ENCODE data around the gene WNT6. TPM values are rescaled to one million over a fixed set of nuclear protein-coding genes. Genes with fewer than 3 reads are reported as not detected.
"Not testable (repeated sequence)": the region's sequence is repeated elsewhere in the genome, so short reads cannot be mapped to it uniquely, and the experiment has no call there.

The WNT6 gene
- total and polyA plus RNA-seq, 12 donors, result 0.15 to 3.0 (median 0.75) TPM

DNA sequence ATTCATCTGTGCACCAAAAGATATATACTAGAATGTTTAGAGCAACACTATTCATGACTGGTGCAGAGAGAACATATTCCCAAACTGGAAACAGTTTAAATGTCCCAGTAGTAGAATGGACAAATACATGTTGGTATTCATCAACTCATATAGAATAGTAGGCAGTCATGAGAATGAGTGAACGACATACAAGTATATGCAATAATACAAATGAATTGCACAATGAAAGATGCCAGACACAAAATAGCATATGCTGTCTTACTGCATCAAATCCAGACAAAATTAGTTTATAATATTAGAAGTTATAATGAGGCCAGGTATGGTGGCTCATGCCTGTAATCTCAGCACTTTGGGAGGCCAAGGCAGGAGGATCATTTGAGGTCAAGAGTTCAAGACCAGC is 19.7 kb upstream of the WNT6 start:
- peaks cover 0 to 14% (median 0%) of the 10 kb centered on the region in 9 donors for H3K4me1 ChIP-seq
- ATAC-seq (no peak), DNase-seq (no peak)
- H3K9me3 ChIP-seq, result peaks cover 0 to 34% (median 5%) of the 10 kb centered on the region in 11 donors
- H3K27ac ChIP-seq, result no peak overlapping the region
- intact Hi-C loops (cut with DNase I), result loop anchor here in 2 of 10 donors (10.0 kb wide), 2 partner anchors 115 to 125 kb away; partner anchors contain the start of gene TTLL4 (in 1 of the 2)
- H3K36me3 ChIP-seq, result no peaks in the 10 kb centered on the region
- no peak overlapping the region for H3K4me3 ChIP-seq
- TF ChIP-seq, protein P1, sequence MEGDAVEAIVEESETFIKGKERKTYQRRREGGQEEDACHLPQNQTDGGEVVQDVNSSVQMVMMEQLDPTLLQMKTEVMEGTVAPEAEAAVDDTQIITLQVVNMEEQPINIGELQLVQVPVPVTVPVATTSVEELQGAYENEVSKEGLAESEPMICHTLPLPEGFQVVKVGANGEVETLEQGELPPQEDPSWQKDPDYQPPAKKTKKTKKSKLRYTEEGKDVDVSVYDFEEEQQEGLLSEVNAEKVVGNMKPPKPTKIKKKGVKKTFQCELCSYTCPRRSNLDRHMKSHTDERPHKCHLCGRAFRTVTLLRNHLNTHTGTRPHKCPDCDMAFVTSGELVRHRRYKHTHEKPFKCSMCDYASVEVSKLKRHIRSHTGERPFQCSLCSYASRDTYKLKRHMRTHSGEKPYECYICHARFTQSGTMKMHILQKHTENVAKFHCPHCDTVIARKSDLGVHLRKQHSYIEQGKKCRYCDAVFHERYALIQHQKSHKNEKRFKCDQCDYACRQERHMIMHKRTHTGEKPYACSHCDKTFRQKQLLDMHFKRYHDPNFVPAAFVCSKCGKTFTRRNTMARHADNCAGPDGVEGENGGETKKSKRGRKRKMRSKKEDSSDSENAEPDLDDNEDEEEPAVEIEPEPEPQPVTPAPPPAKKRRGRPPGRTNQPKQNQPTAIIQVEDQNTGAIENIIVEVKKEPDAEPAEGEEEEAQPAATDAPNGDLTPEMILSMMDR (IDR thresholded peaks at IDR 0.05), result no peak
- whole genome bisulfite sequencing, 2 donors, result 83 to 86% methylated on average over 1 of the region's 1 CpG
- peaks cover 0 to 26% (median 9%) of the 10 kb centered on the region in 7 donors for H3K27me3 ChIP-seq

DNA sequence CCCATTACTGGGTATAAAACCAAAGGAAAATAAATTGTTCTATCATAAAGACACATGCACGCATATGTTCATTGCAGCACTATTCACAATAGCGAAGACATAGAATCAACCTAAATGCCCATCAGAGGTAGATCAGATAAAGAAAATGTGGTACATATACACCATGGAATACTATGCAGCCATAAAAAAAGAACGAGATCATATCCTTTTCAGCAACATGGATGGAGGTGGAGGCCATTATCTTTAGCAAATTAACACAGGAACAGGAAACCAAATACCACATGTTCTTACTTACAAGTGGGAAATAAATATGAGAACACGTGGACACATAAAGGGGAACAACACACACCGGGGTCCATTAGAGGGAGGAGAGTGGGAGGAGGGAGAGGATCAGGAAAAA is 15.3 kb upstream of the WNT6 start:
- DNase-seq, ATAC-seq, H3K4me3 ChIP-seq, H3K36me3 ChIP-seq, H3K27ac ChIP-seq, H3K4me1 ChIP-seq, H3K9me3 ChIP-seq: not testable (repeated sequence)
- intact Hi-C loops (cut with DNase I), result loop anchor here in 1 of 10 donors (10.0 kb wide), 1 partner anchor 120 kb away; no protein-coding TSS in a partner anchor
- H3K27me3 ChIP-seq, result peaks cover 0 to 32% (median 15%) of the 10 kb centered on the region in 7 donors
- 80 to 91% methylated on average over 5 of the region's 5 CpGs for WGBS, 2 donors

- 75 to 88% methylated on average over 12 to 18 of the region's 18 CpGs for WGBS, 2 donors
- H3K4me1 ChIP-seq, H3K36me3 ChIP-seq, ATAC-seq, H3K9me3 ChIP-seq, H3K27ac ChIP-seq, H3K4me3 ChIP-seq, DNase-seq: not testable (repeated sequence)
- intact Hi-C loops (cut with DNase I), result loop anchor here in 9 of 10 donors (1.0 to 10.0 kb wide), 7 partner anchors 115 to 137 kb away; partner anchors contain the start of gene TTLL4 (in 7 of the 9)
- peaks cover 0 to 44% (median 41%) of the 10 kb centered on the region in 7 donors for H3K27me3 ChIP-seq
These were observed 12.6 kb upstream of the WNT6 start for GRCh38 chr2:218846963-218847362.

DNA sequence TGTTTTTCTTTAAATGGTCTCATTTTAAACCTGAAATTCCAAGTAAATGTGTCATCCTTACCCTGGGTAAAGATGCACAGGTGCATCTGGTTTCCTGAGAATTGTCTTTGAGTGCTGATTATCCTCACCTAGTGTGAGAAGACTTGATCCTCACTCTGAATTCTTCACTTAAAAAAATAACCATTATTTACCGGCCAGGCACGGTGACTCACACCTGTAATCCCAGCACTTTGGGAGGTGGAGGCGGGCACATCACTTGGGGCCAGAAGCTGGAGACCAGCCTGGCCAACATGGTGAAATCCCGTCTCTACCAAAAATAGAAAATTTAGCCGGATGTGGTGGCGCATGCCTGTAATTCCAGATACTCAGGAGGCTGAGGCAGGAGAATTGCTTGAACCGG is 9.9 kb upstream of the WNT6 start:
- DNase-seq (no peak), ATAC-seq (no peak)
- Histone ChIP-seq H3K4me1 (no peaks in the 10 kb centered on the region), H3K27me3 (peaks cover 0 to 70% (median 66%) of the 10 kb centered on the region in 7 donors), H3K9me3 (no peaks in the 10 kb centered on the region), H3K36me3 (no peaks in the 10 kb centered on the region), H3K27ac (no peak overlapping the region), H3K4me3 (no peak overlapping the region)
- WGBS, 2 donors, result 62 to 67% methylated on average over 7 of the region's 7 CpGs
- TF ChIP-seq, protein P1 (IDR thresholded peaks at IDR 0.05), result no peak
- intact Hi-C loops (cut with DNase I), result loop anchor here in 7 of 10 donors (5.0 to 10.0 kb wide), 6 partner anchors 117 to 392 kb away; partner anchors contain the start of gene TTLL4 (in 4 of the 7)

DNA sequence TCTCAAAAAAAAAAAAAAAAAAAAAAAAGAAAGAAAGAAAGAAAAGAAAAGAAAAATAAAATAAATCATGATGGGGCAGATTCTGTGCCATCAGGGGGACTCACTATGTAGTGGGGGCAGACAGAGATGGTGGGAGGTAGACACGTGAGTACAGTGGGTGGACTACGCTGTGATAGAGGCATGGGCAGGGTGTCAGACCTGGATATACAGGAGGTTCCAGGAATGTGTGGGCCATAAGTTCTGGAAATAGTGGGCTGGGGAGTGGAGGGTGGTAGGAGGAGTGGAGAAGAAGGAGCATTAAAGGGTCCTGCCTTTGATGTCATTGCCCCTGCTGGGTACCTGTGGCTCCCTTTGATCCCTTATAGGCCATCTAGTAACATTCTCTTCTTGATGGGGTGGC is 8.8 kb upstream of the WNT6 start:
- no peak for ATAC-seq
- H3K4me3 ChIP-seq, result no peak overlapping the region
- no peaks in the 10 kb centered on the region for H3K36me3 ChIP-seq
- DNase-seq, result no peak
- H3K4me1 ChIP-seq, result no peaks in the 10 kb centered on the region
- H3K27ac ChIP-seq, result no peak overlapping the region
- intact Hi-C loops (cut with DNase I), result loop anchor here in 3 of 10 donors (5.0 to 10.0 kb wide), 2 partner anchors 304 to 393 kb away; no protein-coding TSS in a partner anchor
- 78 to 80% methylated on average over 2 of the region's 2 CpGs for WGBS, 2 donors
- H3K27me3 ChIP-seq, result peaks cover 0 to 81% (median 77%) of the 10 kb centered on the region in 7 donors
- H3K9me3 ChIP-seq, result no peaks in the 10 kb centered on the region
- TF ChIP-seq, protein P1 (IDR thresholded peaks at IDR 0.05), result no peak

Measured in heart right ventricle (tissue), 16 donors.